Transverse colon (tissue), 4 donors: ENCODE measurements around the gene RSRC1.

ENCODE experiments used
- CTCF ChIP-seq, 5 experiments: fragments of 200-600 bp in 3 of 5; fragments of 450-650 bp in 2 of 5; sonication (generic) in 3 of 5; IDR thresholded peaks; 1 replicate in 2 of 5; 2 replicates in 3 of 5; pipeline ENCODE4 v1.5.1; 2016 to 2017; ENCODE audit warnings: antibody characterized with exemption in 5 of 5, inconsistent platforms in 3 of 5, mild to moderate bottlenecking in 2 of 5, moderate library complexity in 1 of 5
- POLR2AphosphoS5 ChIP-seq, 3 donors: sonication (generic); formaldehyde crosslinking; IDR thresholded peaks; one replicate each; pipeline ENCODE4 v1.6.1; 2016; ENCODE audit warnings: antibody characterized with exemption in 3 of 3

DNA sequence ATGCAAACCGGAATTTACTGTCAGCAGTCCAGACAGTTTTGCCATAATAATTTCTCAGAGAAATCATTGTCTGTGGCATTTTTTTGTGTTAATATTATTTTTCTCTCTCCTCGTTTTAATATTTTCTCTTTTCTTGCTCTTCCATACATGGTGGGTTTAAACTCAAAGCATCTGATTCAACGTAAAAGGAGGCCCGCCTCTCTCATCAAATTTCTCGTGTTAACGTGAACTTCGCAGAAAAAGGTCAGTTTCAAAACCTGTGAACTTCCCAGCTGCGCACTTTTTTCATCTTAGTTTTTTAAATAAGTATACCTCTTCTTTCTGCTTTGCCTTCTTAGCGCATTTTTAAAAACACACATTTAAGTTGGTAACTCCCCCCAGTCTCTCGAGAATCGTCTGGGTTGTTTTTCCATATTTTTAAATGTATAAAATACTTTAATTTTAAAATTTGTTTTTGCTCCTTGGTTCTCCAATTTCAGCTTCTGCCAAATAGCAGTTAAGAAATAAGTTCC is 12.8 kb upstream of the RSRC1 start:
- TF ChIP-seq CTCF (IDR thresholded peaks at IDR 0.05), result no peak
- no peak for TF ChIP-seq POLR2AphosphoS5 (IDR thresholded peaks at IDR 0.05)
